Measurements from ENCODE around the gene MFSD11. TPM values are rescaled to one million over a fixed set of nuclear protein-coding genes. Genes with fewer than 3 reads are reported as not detected.
"Not testable (repeated sequence)": the region's sequence is repeated elsewhere in the genome, so short reads cannot be mapped to it uniquely, and the experiment has no call there.

The MFSD11 gene
- 41.4 and 42.3 TPM in 2 replicates for total RNA-seq (2014; rRNA removed; shearing (Covaris generic))
- 30.1 and 46.9 TPM in 2 replicates for polyA plus RNA-seq (2015; cell fraction: cytosol; rRNA removed)
- 79.5 and 111 TPM in 2 replicates for polyA plus RNA-seq (2015; cell fraction: nucleus; rRNA removed)

DNA sequence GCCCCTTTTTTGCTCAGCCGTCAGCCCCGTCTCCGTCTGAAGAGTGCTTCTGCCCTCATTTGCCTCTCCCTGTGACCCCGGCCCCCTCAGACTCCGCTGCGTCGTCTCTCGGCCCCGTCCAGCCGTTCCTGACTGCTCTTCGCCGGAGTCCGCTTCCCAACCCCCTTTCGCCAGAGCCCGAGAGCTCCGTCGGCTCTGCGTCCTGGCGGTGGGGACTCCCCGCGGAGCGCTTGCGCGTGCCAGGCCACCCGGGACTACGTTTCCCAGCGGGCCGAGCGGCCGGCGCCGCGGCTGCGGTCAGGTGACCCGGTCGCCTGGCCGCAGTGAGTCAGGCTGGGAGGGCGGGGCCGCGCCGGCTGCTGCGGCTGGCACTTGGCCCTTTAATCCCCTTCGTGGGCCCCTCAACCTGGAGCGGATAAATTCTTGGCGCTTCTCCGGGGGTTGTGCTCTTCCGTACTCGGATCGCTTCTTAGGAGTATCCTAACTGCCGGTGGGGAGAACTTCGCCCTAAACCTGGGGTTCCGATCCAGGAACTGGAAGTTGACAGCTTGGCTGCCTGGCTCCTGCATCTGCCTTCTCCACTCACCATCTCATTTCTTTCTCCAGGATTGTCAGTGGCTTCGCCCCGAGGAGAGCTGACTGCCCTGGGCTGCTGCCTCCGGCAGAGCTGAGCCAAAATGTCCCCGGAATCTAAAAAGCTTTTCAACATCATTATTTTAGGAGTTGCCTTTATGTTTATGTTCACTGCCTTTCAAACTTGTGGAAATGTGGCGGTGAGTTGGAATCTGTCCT lies at the start of gene MFSD11:
MFSD11 (plus strand) TSS at position 444 of the 792 bp plus-strand sequence; CDS start at position 678, 234 bp downstream.
- in situ Hi-C loops (cut with HindIII; ENCODE audit: low pct_unique_long_range_greater_than_20kb, low sequenced_read_pairs): loop anchor here (25.0 kb wide), 1 partner anchor 301 kb away; no protein-coding TSS in a partner anchor
- DNase-seq (ENCODE audit: low read depth, low spot score): peak; percentile 97

GRCh38 chr17:76688165-76688622 lies 49.7 kb upstream of the MFSD11 start:
- in situ Hi-C loops (cut with HindIII; ENCODE audit: low pct_unique_long_range_greater_than_20kb, low sequenced_read_pairs): no loop called here
- DNase-seq (ENCODE audit: low read depth, low spot score): no peak

- in situ Hi-C loops (cut with HindIII; ENCODE audit: low pct_unique_long_range_greater_than_20kb, low sequenced_read_pairs): no loop called here
These were observed 48.1 kb upstream of the MFSD11 start for GRCh38 chr17:76689859-76690258.

DNA sequence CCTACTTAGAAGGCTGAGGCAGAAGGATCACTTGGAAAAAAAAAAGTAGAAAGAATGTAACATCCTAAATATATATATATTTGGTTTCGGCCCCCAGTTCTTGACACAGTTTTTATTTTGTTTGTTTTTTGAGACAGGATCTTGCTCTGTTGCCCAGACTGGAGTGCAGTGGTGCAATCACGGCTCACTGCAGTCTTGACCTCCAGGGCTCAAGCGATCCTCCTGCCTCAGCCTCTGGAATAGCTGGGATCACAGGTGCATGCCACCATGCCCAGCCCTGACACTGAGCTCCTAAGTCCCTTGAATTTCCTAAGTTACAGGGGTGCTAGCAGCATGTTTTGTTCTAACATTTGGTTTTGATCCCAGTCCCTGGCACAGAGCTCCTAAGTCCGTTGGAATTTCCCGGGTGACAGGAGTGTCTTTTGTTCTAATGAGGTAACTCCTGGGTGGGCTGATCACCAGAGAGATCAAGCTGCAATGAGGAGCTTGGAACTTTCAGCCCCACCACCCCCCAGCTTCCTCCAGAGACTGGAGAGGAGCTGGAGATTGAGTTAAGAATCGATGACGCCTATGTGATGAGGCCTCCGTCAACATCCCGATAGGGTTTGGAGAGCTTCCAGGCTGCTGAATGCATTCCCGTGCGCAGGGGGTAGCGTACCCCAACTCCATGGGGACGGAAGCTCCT lies 47.2 kb upstream of the MFSD11 start:
- no peak for DNase-seq (ENCODE audit: low read depth, low spot score)
- in situ Hi-C loops (cut with HindIII; ENCODE audit: low pct_unique_long_range_greater_than_20kb, low sequenced_read_pairs): no loop called here

More at GRCh38 chr17:76689859-76690258, 48.1 kb upstream of the MFSD11 start:
- no peak for DNase-seq (ENCODE audit: low read depth, low spot score)

GRCh38 chr17:76691379-76692191 lies 46.3 kb upstream of the MFSD11 start:
- in situ Hi-C loops (cut with HindIII; ENCODE audit: low pct_unique_long_range_greater_than_20kb, low sequenced_read_pairs): no loop called here
- no peak for DNase-seq (ENCODE audit: low read depth, low spot score)

DNA sequence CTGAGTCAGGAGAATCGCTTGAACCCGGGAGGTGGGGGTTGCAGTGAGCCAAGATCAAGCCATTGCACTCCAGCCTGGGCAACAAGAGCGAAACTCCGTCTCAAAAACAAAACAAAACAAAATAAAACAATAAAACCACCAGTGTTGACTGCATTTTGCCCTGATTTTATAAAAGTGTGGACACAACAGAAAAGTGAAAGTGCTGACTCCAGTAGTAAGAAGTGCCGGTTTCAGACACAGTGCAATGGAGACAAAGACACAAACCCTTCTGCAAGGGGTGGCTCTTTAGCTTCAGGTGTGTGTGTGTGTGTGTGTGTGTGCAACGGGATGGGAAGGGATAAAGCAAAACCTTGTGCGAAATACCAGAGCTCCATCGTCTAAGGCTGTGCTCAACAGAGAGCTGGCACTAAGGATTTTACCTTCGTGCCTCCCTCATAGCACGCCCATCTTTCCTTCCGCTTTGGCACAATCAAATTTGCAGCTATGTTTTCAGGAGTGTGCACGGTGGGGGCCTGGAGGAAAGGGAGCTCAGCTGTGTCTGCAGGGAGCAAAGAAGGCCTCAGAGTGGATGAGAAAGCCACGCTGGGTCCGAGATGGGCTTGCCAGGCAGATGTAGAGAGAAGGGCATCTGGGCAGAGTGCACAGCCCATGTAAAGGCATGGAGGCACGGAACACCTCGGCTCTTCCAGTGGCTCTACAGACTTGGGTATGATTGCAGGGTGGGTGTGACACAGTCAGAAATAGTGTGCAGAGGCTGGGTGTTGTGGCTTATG lies 42.7 kb upstream of the MFSD11 start:
- in situ Hi-C loops (cut with HindIII; ENCODE audit: low pct_unique_long_range_greater_than_20kb, low sequenced_read_pairs): no loop called here
- no peak for DNase-seq (ENCODE audit: low read depth, low spot score)

GRCh38 chr17:76696763-76697701 lies 40.9 kb upstream of the MFSD11 start:
- DNase-seq (ENCODE audit: low read depth, low spot score): no peak
- in situ Hi-C loops (cut with HindIII; ENCODE audit: low pct_unique_long_range_greater_than_20kb, low sequenced_read_pairs): no loop called here

GRCh38 chr17:76697702-76698465 lies 40.0 kb upstream of the MFSD11 start:
- in situ Hi-C loops (cut with HindIII; ENCODE audit: low pct_unique_long_range_greater_than_20kb, low sequenced_read_pairs): no loop called here
- DNase-seq (ENCODE audit: low read depth, low spot score): no peak

DNA sequence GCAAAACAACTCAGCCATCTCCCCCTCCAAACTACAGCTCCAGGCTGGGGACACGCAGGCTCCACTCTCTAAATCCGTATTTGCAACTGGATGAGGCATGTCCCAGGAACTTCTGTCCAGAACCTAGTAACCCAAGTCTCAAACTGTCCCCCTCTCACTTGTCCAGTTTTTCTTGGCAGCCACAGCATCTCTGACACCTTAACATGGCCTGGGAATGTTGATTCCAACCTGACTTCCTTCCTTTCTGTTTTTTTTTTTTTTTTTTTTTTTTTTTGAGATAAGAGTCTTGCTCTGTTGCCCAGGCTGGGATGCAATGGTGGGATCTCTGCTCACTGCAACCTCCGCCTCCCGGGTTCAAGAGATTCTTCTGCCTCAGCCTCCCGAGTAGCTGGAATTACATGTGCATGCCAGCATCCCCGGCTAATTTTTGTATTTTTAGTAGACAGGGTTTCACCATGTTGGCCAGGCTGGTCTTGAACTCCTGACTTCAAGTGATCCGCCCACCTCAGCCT lies 39.4 kb upstream of the MFSD11 start:
- in situ Hi-C loops (cut with HindIII; ENCODE audit: low pct_unique_long_range_greater_than_20kb, low sequenced_read_pairs); DNase-seq (ENCODE audit: low read depth, low spot score): not testable (repeated sequence)

DNA sequence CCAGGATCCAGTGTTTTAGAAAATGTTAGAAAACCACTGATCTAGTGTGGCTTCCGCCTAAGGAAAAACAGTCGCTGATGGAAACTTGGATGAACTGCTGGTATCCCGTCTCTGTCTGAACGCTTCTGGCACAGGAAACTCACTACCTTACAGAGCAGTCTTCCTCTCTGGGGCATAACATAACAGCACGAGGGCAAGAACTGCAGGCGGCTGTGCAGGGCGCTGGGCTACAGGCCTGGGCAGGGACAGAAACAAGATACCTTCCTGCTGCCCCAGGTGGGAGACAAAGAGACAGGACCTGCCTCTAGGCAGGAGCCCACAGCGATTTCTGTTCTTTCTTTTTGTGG lies 37.7 kb upstream of the MFSD11 start:
- DNase-seq (ENCODE audit: low read depth, low spot score): no peak
- in situ Hi-C loops (cut with HindIII; ENCODE audit: low pct_unique_long_range_greater_than_20kb, low sequenced_read_pairs): no loop called here

- DNase-seq (ENCODE audit: low read depth, low spot score): no peak
These were observed 37.1 kb upstream of the MFSD11 start for GRCh38 chr17:76700617-76701470.

DNA sequence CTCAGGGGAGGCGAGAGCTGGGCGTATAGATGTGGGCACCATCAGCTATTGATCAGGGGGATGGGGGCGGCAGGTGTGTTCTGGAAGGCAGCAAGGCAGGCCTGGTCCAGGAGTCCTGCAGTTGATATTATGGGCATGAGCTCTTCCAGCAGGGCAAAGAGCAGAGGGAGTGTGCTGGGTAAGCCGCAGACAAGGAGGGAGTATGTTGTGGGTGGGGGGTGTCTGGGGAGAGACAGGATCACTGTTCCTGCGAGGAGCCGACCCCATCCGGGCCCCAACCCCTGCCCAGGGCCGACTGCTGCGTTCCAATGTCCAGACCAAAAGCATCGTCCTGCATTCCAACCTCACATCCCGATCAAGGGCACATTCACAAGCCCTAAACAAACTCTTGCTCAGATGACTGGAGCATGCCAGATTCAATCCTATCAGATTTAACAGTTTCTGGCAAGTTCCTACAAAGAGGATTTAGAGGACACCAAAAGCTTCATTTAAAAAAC lies 36.4 kb upstream of the MFSD11 start:
- no peak for DNase-seq (ENCODE audit: low read depth, low spot score)
- in situ Hi-C loops (cut with HindIII; ENCODE audit: low pct_unique_long_range_greater_than_20kb, low sequenced_read_pairs): no loop called here

More at GRCh38 chr17:76700617-76701470, 37.1 kb upstream of the MFSD11 start:
- in situ Hi-C loops (cut with HindIII; ENCODE audit: low pct_unique_long_range_greater_than_20kb, low sequenced_read_pairs): no loop called here

DNA sequence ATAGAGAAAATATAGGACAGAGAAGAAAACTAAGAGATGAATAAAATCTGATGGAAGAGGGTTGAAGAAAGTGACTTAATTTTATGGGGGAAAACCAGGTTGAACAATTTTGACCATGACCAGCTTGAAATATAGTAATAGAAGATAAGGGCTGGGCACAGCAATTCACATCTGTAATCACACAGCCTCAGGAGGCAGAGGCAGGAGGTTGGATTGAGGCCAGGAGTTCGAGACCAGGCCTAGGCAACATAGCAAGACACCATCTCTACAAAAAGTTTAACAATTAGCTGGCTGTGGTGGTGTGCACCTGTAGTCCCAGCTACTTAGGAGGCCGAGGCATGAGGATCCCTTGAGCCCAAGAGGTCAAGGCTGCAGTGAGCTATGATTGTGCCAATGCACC lies 35.8 kb upstream of the MFSD11 start:
- no peak for DNase-seq (ENCODE audit: low read depth, low spot score)
- in situ Hi-C loops (cut with HindIII; ENCODE audit: low pct_unique_long_range_greater_than_20kb, low sequenced_read_pairs): no loop called here

DNA sequence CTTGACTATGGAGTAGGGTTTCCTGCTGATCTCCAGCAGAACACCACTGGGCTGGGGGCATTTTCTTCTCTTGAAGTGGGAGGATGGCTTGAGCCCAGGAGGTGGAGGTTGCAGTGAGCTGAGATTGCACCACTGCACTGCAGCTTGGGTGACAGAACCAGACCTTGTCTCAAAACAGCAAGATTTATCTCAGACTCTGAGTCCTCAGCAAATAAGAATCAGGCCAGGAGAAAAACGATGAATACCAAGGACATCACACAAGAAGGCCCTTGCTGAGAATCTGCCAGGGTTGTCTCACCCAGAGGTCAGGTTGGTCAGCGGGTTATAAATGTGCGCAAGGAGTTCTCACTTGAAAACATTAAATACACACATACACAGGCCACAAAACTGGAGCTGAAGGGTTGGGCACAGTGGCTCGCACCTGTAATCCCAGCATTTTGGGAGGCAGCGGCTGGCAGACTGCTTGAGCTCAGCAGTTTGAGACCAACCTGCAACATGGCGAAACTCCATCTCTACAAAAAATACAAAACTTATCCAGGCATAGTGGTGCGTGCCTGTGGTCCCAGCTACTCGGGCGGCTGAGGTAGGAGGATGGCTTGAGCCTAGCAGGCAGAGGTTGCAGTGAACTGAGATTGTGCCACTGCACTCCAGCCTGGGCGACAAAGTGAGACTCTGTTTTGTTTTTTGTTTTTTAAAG lies 34.8 kb upstream of the MFSD11 start:
- in situ Hi-C loops (cut with HindIII; ENCODE audit: low pct_unique_long_range_greater_than_20kb, low sequenced_read_pairs): no loop called here

More for the DNA sequence above, 34.8 kb upstream of the MFSD11 start:
- DNase-seq (ENCODE audit: low read depth, low spot score): no peak

Measured in SK-MEL-5 (cell line).